Upper lobe of left lung (tissue), 6 donors: ENCODE data around the gene ANGPT4. TPM values are rescaled to one million over a fixed set of nuclear protein-coding genes. Genes with fewer than 3 reads are reported as not detected.
"Not testable (repeated sequence)": the region's sequence is repeated elsewhere in the genome, so short reads cannot be mapped to it uniquely, and the experiment has no call there.

Source experiments
- ATAC-seq, 2 donors: fragments of 200-7000 bp; cut with Tn5 transposase; one replicate each; pipeline ENCODE4 v1.9.1; 2022; ENCODE audit warnings: mild to moderate bottlenecking in 2 of 2, moderate library complexity in 2 of 2; ENCODE audit not compliant: low FRiP score in 2 of 2
- DNase-seq, 2 donors: peaks; one replicate each; pipeline ENCODE4 v3.0.0-alpha.2; 2019 to 2020
- H3K27ac ChIP-seq, 4 donors: fragments of 200-600 bp; sonication (generic); one replicate each; pipeline ENCODE4 v1.5.1; 2016 to 2019
- H3K27me3 ChIP-seq, 4 donors: fragments of 200-600 bp; sonication (generic); one replicate each; pipeline ENCODE4 v1.5.1; 2017 to 2019
- H3K36me3 ChIP-seq, 4 donors: fragments of 200-600 bp; sonication (generic); one replicate each; pipeline ENCODE4 v1.5.1; 2016 to 2019
- H3K4me1 ChIP-seq, 4 donors: fragments of 200-600 bp; sonication (generic); one replicate each; pipeline ENCODE4 v1.5.1; 2018 to 2019
- H3K4me3 ChIP-seq, 4 donors: fragments of 200-600 bp; sonication (generic); one replicate each; pipeline ENCODE4 v1.5.1; 2017 to 2019; ENCODE audit warnings: mild to moderate bottlenecking in 2 of 4, moderate library complexity in 1 of 4
- H3K9me3 ChIP-seq, 4 donors: fragments of 200-600 bp; sonication (generic); one replicate each; pipeline ENCODE4 v1.5.1; 2018 to 2019
- EP300 ChIP-seq, 4 donors: sonication (generic); formaldehyde crosslinking; IDR thresholded peaks; one replicate each; pipeline ENCODE4 v1.5.1; 2017; ENCODE audit warnings: antibody characterized with exemption in 4 of 4, control low read depth in 2 of 4
- POLR2A ChIP-seq, 4 donors: fragments of 450-650 bp; IDR thresholded peaks; one replicate each; pipeline ENCODE4 v1.5.1; 2016 to 2017; ENCODE audit warnings: antibody characterized with exemption in 4 of 4, mild to moderate bottlenecking in 2 of 4
- POLR2AphosphoS5 ChIP-seq, 2 donors: sonication (generic); formaldehyde crosslinking; IDR thresholded peaks; one replicate each; pipeline ENCODE4 v1.5.1; 2017; ENCODE audit warnings: antibody characterized with exemption in 2 of 2
- WGBS, 2 donors: methylation state at CpG; one replicate each; pipeline ENCODE4 v1.1.5; 2017 to 2018; 5-methylcytosine and 5-hydroxymethylcytosine counted together
- total RNA-seq, 6 donors: library from RNA; depleted of rRNA in 4 of 6; stranded (reverse); fragments of >200 nt in 4 of 6; gene quantifications; one replicate each; pipeline versions ENCODE4 v1.1.0 to v1.2.1, GENCODE V29; 2016 to 2021
- TF ChIP-seq, protein P1 (sequence below), 6 experiments: fragments of 450-650 bp in 4 of 6; fragments of 200-600 bp in 2 of 6; sonication (generic) in 2 of 6; IDR thresholded peaks; one replicate each; pipeline ENCODE4 v1.5.1; 2016 to 2019; ENCODE audit warnings: antibody characterized with exemption in 6 of 6
- donor health status: DM: no; HTN: no; CAD: no; lungs with moderate emphysema.
- donor health status: DM: no; HTN: yes; CAD: no; lungs with severe emphysema.

Gene ANGPT4
- total RNA-seq, 6 donors from 2014 or later: 0.39 to 3.0 (median 1.4) TPM

DNA sequence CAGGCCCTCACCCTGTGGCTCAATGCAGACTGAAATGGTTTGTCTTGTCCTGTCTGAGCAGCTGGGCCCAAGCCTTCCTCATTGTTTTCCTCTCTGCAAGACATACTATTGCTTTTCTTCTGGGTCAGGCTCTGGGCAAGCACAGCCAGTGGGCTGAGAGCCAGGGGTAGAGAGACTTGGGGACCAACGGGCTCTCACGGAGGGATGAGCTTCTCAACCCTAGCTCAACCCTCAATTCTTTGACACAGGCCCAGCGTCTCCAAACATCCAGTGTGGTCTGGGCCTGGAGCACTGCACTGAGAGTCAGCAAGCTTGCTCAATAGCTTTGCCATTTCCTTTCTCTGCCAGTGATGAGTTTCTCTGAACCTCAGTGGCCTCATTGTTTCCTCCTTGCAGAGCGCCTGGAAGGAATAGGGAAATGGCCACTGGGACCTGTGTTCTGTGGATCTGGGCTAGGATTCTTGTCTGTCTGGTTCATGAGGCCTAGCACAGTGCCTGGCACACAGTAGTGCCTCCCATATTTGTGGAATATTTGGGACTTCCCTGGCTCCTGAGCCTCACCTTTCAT, 9.3 kb downstream of the ANGPT4 start:
- Histone ChIP-seq H3K36me3 (no peaks in the 10 kb centered on the region), H3K9me3 (no peaks in the 10 kb centered on the region), H3K4me3 (no peak overlapping the region), H3K27ac (no peak overlapping the region), H3K4me1 (peaks cover 0 to 9% (median 3%) of the 10 kb centered on the region in 4 donors), H3K27me3 (no peaks in the 10 kb centered on the region)
- no peak for TF ChIP-seq POLR2A (IDR thresholded peaks at IDR 0.05)
- TF ChIP-seq, protein P1, sequence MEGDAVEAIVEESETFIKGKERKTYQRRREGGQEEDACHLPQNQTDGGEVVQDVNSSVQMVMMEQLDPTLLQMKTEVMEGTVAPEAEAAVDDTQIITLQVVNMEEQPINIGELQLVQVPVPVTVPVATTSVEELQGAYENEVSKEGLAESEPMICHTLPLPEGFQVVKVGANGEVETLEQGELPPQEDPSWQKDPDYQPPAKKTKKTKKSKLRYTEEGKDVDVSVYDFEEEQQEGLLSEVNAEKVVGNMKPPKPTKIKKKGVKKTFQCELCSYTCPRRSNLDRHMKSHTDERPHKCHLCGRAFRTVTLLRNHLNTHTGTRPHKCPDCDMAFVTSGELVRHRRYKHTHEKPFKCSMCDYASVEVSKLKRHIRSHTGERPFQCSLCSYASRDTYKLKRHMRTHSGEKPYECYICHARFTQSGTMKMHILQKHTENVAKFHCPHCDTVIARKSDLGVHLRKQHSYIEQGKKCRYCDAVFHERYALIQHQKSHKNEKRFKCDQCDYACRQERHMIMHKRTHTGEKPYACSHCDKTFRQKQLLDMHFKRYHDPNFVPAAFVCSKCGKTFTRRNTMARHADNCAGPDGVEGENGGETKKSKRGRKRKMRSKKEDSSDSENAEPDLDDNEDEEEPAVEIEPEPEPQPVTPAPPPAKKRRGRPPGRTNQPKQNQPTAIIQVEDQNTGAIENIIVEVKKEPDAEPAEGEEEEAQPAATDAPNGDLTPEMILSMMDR (IDR thresholded peaks at IDR 0.05): no peak
- TF ChIP-seq EP300 (IDR thresholded peaks at IDR 0.05): no peak
- TF ChIP-seq POLR2AphosphoS5 (IDR thresholded peaks at IDR 0.05): no peak
- no peak for DNase-seq
- peak in 1 of 2 donors; percentile 25 for ATAC-seq
- WGBS, 2 donors: 82 to 90% methylated on average over 4 of the region's 4 CpGs

DNA sequence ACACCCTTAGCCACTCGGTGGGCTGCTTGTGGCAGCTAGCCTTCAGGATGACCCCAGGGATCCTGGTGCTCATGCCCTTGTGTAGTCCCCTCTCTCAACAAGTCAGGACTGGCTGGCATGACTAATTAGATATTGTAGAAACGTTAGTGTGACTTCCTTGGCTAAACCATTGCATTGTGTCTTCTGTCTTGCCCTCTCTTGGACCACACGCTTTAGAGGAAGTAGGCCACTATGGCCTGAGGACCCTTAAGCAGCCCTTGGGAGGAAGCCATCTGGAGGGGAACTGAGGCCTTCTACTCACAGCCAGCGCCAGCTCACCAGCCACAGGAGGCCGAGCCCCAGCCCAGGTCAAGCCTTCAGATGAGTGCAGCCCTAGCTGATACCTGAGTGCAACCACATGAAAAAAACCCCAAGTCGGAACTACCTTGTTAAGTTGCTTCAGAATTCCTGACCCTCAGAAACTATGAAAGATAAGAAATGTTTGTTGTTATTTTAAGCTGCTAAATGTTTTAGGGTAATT, 10.1 kb downstream of the ANGPT4 start:
- H3K27me3 ChIP-seq: no peaks in the 10 kb centered on the region
- H3K4me1 ChIP-seq: peaks cover 0 to 9% (median 3%) of the 10 kb centered on the region in 4 donors
- DNase-seq (no peak), ATAC-seq (no peak)
- 71 to 95% methylated on average over 3 to 6 of the region's 6 CpGs for WGBS, 2 donors
- H3K9me3 ChIP-seq: no peaks in the 10 kb centered on the region
- H3K27ac ChIP-seq: no peak overlapping the region
- H3K36me3 ChIP-seq: no peaks in the 10 kb centered on the region
- H3K4me3 ChIP-seq: no peak overlapping the region
- TF ChIP-seq POLR2A (IDR thresholded peaks at IDR 0.05) (no peak), EP300 (IDR thresholded peaks at IDR 0.05) (no peak), POLR2AphosphoS5 (IDR thresholded peaks at IDR 0.05) (no peak)

DNA sequence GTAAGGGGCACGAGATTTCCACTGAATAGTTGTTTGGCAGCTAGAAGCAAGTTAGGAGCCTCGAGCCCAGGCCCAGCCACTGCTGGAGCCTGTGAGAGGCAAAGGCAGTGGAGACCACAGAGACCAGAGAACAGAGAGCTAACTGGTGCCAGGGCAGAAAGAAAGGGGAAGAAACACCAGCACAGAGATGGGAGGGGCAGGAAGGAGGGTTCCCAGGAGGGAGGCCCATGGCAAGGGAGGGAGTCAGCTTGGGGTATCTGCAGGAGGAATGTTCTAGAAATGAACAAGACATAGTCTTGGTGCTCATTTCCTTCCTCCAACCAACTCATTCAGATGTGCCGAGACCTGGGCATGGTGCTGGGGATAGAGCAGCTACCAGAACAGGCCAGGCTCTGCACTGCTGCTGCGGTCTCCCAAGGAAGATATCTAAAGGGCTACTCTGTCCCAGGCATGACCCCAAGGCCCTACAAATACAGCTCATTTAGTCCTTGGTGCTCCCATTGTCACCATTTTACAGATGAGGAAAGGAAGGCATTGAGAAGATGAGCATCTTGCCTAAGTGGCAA, 10.7 kb downstream of the ANGPT4 start:
- Histone ChIP-seq H3K27ac (no peak overlapping the region), H3K4me3 (no peak overlapping the region), H3K36me3 (no peaks in the 10 kb centered on the region), H3K4me1 (peaks cover 0 to 9% (median 3%) of the 10 kb centered on the region in 4 donors), H3K9me3 (no peaks in the 10 kb centered on the region), H3K27me3 (no peaks in the 10 kb centered on the region)
- WGBS, 2 donors: 49 to 64% methylated on average over 4 of the region's 4 CpGs
- peak in 1 of 2 donors; percentile 61 for ATAC-seq
- no peak for TF ChIP-seq EP300 (IDR thresholded peaks at IDR 0.05)
- no peak for TF ChIP-seq POLR2A (IDR thresholded peaks at IDR 0.05)
- TF ChIP-seq, protein P1 (IDR thresholded peaks at IDR 0.05): no peak
- TF ChIP-seq POLR2AphosphoS5 (IDR thresholded peaks at IDR 0.05): no peak
- DNase-seq: no peak

DNA sequence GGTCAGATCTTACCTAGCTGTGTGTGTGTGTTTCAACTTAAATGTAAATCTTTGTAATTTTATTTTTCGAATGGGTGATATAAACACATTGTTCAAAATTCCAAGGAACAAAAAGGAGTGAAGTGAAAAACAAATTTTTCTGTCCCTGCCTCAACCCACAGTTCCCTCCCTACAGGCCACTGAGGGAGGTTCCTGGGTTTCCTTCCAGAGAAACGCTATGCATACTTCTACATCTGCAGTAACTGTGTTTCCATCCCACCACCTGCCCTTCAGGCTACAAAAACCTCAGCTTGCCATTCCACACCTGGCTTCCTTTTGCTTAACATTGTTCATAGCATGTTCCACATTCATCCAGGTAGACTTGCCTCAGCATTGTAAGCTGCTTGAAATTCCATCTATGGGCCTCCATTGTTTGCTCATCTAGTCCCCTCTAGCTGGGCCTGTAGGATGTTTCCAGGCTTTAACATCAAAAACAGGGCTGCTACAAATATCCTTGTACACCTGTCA, 12.0 kb downstream of the ANGPT4 start:
- ATAC-seq (no peak), DNase-seq (no peak)
- WGBS, 2 donors: 79 to 88% methylated on average over 2 of the region's 2 CpGs

DNA sequence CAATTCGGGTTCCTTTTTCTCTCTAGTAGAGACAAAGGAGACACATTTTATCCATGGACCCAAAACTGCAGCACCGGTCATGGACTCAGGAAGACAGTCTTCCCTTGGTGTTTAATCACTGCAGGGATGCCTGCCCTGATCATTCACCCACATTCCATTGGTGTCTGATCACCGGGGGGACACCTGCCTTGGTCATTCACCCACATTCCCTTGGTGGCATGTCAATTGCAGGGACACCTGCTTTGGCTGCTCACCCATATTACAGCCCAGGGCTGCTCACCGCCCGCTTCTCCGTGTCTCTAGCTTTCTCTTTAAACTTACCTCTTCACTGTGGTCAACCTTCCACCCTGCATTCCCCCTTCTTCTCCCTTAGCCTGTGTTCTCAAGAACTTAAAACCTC, 18.7 kb downstream of the ANGPT4 start:
- 92 to 94% methylated on average over 6 of the region's 6 CpGs for WGBS, 2 donors
- not testable (repeated sequence) for H3K36me3 ChIP-seq, DNase-seq

More for the DNA sequence above, 12.0 kb downstream of the ANGPT4 start:
- no peaks in the 10 kb centered on the region for H3K9me3 ChIP-seq
- no peak overlapping the region for H3K27ac ChIP-seq
- no peaks in the 10 kb centered on the region for H3K27me3 ChIP-seq
- H3K4me3 ChIP-seq: no peak overlapping the region
- TF ChIP-seq POLR2AphosphoS5 (IDR thresholded peaks at IDR 0.05): no peak
- TF ChIP-seq, protein P1 (IDR thresholded peaks at IDR 0.05): no peak
- TF ChIP-seq POLR2A (IDR thresholded peaks at IDR 0.05): no peak
- TF ChIP-seq EP300 (IDR thresholded peaks at IDR 0.05): no peak
- H3K4me1 ChIP-seq: peaks cover 0 to 9% (median 3%) of the 10 kb centered on the region in 4 donors
- no peaks in the 10 kb centered on the region for H3K36me3 ChIP-seq

More for the DNA sequence above, 18.7 kb downstream of the ANGPT4 start:
- H3K9me3 ChIP-seq, H3K4me1 ChIP-seq, H3K4me3 ChIP-seq, H3K27ac ChIP-seq, ATAC-seq, H3K27me3 ChIP-seq: not testable (repeated sequence)
